GM18867 (cell line): Measurements from ENCODE around the gene EEPD1.
"Not testable (repeated sequence)": the region's sequence is repeated elsewhere in the genome, so short reads cannot be mapped to it uniquely, and the experiment has no call there.

Source experiments
- ATAC-seq: cut with Tn5 transposase; IDR thresholded peaks from one replicate; pipeline ENCODE4 v1.9.1; 2021; ENCODE audit warnings: mild to moderate bottlenecking, moderate library complexity; ENCODE audit not compliant: unreplicated experiment

EEPD1 gene

GRCh38 chr7:36313607-36314006 lies 160.6 kb downstream of the EEPD1 start:
- no peak for ATAC-seq

- no peak for ATAC-seq
These were observed 161.4 kb downstream of the EEPD1 start for GRCh38 chr7:36314491-36314890.

- ATAC-seq: no peak
These were observed 162.4 kb downstream of the EEPD1 start for GRCh38 chr7:36315309-36315944.

- no peak for ATAC-seq
These were observed 163.3 kb downstream of the EEPD1 start for GRCh38 chr7:36316319-36316718.

GRCh38 chr7:36317276-36317675 lies 164.2 kb downstream of the EEPD1 start:
- ATAC-seq: no peak

GRCh38 chr7:36318116-36318515 lies 165.1 kb downstream of the EEPD1 start:
- no peak for ATAC-seq

- not testable (repeated sequence) for ATAC-seq
These were observed 168.2 kb downstream of the EEPD1 start for GRCh38 chr7:36321284-36321683.

- ATAC-seq: no peak
These were observed 183.3 kb downstream of the EEPD1 start for GRCh38 chr7:36336390-36336789.

- ATAC-seq: no peak
These were observed 185.2 kb downstream of the EEPD1 start for GRCh38 chr7:36338256-36338655.

GRCh38 chr7:36343548-36343947 lies 190.5 kb downstream of the EEPD1 start:
- ATAC-seq: no peak

GRCh38 chr7:36344622-36345021 lies 191.6 kb downstream of the EEPD1 start:
- no peak for ATAC-seq

- ATAC-seq: no peak
These were observed 193.3 kb downstream of the EEPD1 start for GRCh38 chr7:36346260-36346831.

GRCh38 chr7:36348256-36348655 lies 195.2 kb downstream of the EEPD1 start:
- no peak for ATAC-seq

- ATAC-seq: no peak
These were observed 195.7 kb downstream of the EEPD1 start for GRCh38 chr7:36348771-36349170.

- no peak for ATAC-seq
These were observed 196.6 kb downstream of the EEPD1 start for GRCh38 chr7:36349626-36350025.
